ENCODE measurements around the gene NBEA.

- TF ChIP-seq POLR2A (IDR thresholded peaks at IDR 0.05), result no peak
- TF ChIP-seq, protein P1, sequence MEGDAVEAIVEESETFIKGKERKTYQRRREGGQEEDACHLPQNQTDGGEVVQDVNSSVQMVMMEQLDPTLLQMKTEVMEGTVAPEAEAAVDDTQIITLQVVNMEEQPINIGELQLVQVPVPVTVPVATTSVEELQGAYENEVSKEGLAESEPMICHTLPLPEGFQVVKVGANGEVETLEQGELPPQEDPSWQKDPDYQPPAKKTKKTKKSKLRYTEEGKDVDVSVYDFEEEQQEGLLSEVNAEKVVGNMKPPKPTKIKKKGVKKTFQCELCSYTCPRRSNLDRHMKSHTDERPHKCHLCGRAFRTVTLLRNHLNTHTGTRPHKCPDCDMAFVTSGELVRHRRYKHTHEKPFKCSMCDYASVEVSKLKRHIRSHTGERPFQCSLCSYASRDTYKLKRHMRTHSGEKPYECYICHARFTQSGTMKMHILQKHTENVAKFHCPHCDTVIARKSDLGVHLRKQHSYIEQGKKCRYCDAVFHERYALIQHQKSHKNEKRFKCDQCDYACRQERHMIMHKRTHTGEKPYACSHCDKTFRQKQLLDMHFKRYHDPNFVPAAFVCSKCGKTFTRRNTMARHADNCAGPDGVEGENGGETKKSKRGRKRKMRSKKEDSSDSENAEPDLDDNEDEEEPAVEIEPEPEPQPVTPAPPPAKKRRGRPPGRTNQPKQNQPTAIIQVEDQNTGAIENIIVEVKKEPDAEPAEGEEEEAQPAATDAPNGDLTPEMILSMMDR (IDR thresholded peaks at IDR 0.05), result no peak
Observed at GRCh38 chr13:35159041-35159440, 217.0 kb downstream of the NBEA start.
